ENCODE data around the gene FSTL5. TPM values are rescaled to one million over a fixed set of nuclear protein-coding genes. Genes with fewer than 3 reads are reported as not detected.

The FSTL5 gene
- total RNA-seq, 2 donors from 2014 or later = not detected

DNA sequence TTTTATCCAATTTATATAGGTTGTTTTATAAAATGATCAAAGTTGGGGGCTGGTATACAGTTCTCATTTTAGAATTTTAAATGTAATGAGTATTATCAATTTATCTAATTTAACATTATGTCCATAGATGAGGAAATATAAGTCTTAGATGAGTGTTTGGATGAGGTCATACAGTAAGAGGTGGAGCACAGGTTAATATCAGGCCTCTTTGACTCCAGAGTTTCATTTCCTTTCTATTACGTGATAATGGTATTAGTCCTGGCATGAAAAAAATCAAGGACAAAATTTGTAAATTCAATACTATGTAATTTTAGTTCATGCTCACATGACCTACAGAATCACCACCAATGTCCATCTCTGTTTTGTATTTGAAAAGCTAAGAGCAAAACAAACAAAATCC, 269.8 kb downstream of the FSTL5 start:
- Histone ChIP-seq H3K4me1 (no peaks in the 10 kb centered on the region), H3K36me3 (no peaks in the 10 kb centered on the region), H3K9me3 (no peaks in the 10 kb centered on the region), H3K27me3 (no peaks in the 10 kb centered on the region), H3K27ac (no peak overlapping the region), H3K4me3 (no peak overlapping the region)
- DNase-seq (ENCODE audit: low spot score) = no peak
- TF ChIP-seq, protein P1, sequence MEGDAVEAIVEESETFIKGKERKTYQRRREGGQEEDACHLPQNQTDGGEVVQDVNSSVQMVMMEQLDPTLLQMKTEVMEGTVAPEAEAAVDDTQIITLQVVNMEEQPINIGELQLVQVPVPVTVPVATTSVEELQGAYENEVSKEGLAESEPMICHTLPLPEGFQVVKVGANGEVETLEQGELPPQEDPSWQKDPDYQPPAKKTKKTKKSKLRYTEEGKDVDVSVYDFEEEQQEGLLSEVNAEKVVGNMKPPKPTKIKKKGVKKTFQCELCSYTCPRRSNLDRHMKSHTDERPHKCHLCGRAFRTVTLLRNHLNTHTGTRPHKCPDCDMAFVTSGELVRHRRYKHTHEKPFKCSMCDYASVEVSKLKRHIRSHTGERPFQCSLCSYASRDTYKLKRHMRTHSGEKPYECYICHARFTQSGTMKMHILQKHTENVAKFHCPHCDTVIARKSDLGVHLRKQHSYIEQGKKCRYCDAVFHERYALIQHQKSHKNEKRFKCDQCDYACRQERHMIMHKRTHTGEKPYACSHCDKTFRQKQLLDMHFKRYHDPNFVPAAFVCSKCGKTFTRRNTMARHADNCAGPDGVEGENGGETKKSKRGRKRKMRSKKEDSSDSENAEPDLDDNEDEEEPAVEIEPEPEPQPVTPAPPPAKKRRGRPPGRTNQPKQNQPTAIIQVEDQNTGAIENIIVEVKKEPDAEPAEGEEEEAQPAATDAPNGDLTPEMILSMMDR (IDR thresholded peaks at IDR 0.05) = no peak

- Histone ChIP-seq H3K4me1 (no peaks in the 10 kb centered on the region), H3K27me3 (no peaks in the 10 kb centered on the region), H3K9me3 (no peaks in the 10 kb centered on the region), H3K4me3 (no peak overlapping the region), H3K27ac (no peak overlapping the region), H3K36me3 (no peaks in the 10 kb centered on the region)
- DNase-seq (ENCODE audit: low spot score) = no peak
- TF ChIP-seq, protein P1 (IDR thresholded peaks at IDR 0.05) = no peak
Measured at GRCh38 chr4:161893566-161893965, 270.2 kb downstream of the FSTL5 start.

- TF ChIP-seq, protein P1 (IDR thresholded peaks at IDR 0.05) = no peak
- Histone ChIP-seq H3K4me1 (no peaks in the 10 kb centered on the region), H3K4me3 (no peak overlapping the region), H3K27ac (no peak overlapping the region), H3K27me3 (no peaks in the 10 kb centered on the region), H3K36me3 (no peaks in the 10 kb centered on the region), H3K9me3 (no peaks in the 10 kb centered on the region)
- DNase-seq (ENCODE audit: low spot score) = no peak
Measured at GRCh38 chr4:161892951-161893350, 270.8 kb downstream of the FSTL5 start.

- no peaks in the 10 kb centered on the region for H3K9me3 ChIP-seq
Measured at GRCh38 chr4:161883157-161883556, 280.6 kb downstream of the FSTL5 start.

DNA sequence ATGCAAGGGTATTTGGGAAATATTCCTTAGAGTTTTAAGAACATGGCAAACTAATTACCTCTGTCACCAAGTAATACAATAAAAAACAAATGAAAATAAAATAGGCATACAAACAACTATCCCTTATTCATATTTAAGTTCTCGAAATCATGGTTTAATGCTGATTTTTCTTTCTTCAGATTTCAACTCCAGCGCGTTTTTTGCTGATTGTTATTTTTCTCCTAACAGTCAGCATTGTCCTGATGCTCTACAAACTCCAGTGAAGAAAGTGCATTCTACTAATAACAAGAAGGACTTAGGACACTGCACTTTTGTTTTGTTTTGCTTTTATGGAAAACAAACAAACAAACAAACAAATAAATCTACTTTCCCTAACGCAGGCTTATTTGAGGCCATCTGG, 282.4 kb downstream of the FSTL5 start:
- no peaks in the 10 kb centered on the region for H3K4me1 ChIP-seq
- TF ChIP-seq, protein P1 (IDR thresholded peaks at IDR 0.05) = no peak
- H3K36me3 ChIP-seq = no peaks in the 10 kb centered on the region

More at GRCh38 chr4:161883157-161883556, 280.6 kb downstream of the FSTL5 start:
- TF ChIP-seq, protein P1 (IDR thresholded peaks at IDR 0.05) = no peak
- H3K27ac ChIP-seq = no peak overlapping the region
- no peaks in the 10 kb centered on the region for H3K4me1 ChIP-seq
- no peaks in the 10 kb centered on the region for H3K27me3 ChIP-seq
- no peak overlapping the region for H3K4me3 ChIP-seq
- DNase-seq (ENCODE audit: low spot score) = no peak
- H3K36me3 ChIP-seq = no peaks in the 10 kb centered on the region

GRCh38 chr4:161869511-161869910, 294.3 kb downstream of the FSTL5 start:
- Histone ChIP-seq H3K27me3 (no peaks in the 10 kb centered on the region), H3K4me3 (no peak overlapping the region), H3K36me3 (no peaks in the 10 kb centered on the region), H3K27ac (no peak overlapping the region), H3K4me1 (no peaks in the 10 kb centered on the region), H3K9me3 (no peaks in the 10 kb centered on the region)
- TF ChIP-seq, protein P1 (IDR thresholded peaks at IDR 0.05) = no peak
- no peak for DNase-seq (ENCODE audit: low spot score)

More for the DNA sequence above, 282.4 kb downstream of the FSTL5 start:
- no peaks in the 10 kb centered on the region for H3K9me3 ChIP-seq
- H3K27me3 ChIP-seq = no peaks in the 10 kb centered on the region
- H3K27ac ChIP-seq = no peak overlapping the region
- H3K4me3 ChIP-seq = no peak overlapping the region
- DNase-seq (ENCODE audit: low spot score) = no peak
